ENCODE results near the gene RBM34. TPM values are rescaled to one million over a fixed set of nuclear protein-coding genes. Genes with fewer than 3 reads are reported as not detected.
"Not testable (repeated sequence)": the region's sequence is repeated elsewhere in the genome, so short reads cannot be mapped to it uniquely, and the experiment has no call there.

The RBM34 gene
- total and polyA plus RNA-seq, 2 donors (not counting 1 experiment from before 2014, with no cell fraction given), result 30.3 to 64.1 TPM

DNA sequence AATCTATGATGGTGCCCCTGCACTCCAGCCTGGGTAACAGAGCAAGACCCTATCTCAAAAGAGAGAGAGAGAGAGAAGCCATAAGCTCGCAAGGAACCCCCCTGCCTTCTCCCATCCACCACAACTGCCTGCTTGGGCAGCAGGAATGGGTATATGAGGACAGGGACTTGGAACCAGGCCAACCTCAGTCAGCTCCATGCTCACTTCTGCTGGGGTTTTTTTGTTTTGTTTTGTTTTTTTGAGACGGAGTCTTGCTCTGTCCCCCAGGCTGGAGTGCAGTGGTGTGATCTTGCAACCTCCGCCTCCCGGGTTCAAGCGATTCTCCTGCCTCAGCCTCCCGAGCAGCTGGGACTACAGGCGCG, 69.0 kb downstream of the RBM34 start:
- not testable (repeated sequence) for H3K9me3 ChIP-seq (ENCODE audit: control insufficient read depth, insufficient read depth, low read depth, low read length); DNase-seq (ENCODE audit: low read depth in 2 of 2); H3K27me3 ChIP-seq (ENCODE audit: control insufficient read depth, insufficient read depth, low read length); H4K20me1 ChIP-seq (ENCODE audit: control insufficient read depth, extremely low read depth, insufficient read depth, low read length); H3K9ac ChIP-seq (ENCODE audit: insufficient read depth, low read length); H3K79me2 ChIP-seq (ENCODE audit: control insufficient read depth, insufficient read depth, low read length); H3K36me3 ChIP-seq (ENCODE audit: control insufficient read depth, insufficient read depth, low read length); H3K4me2 ChIP-seq (ENCODE audit: extremely low read depth, insufficient read depth, low read length); H2AFZ ChIP-seq (ENCODE audit: low read length); H3K27ac ChIP-seq (ENCODE audit: insufficient read depth, low read length); H3K4me3 ChIP-seq (replicated peaks in 1 of 4; ENCODE audit: control extremely low read depth in 1 of 4, insufficient read depth in 1 of 4, low read depth in 3 of 4, low read length in 4 of 4); H3K4me1 ChIP-seq (ENCODE audit: control insufficient read depth, extremely low read depth, insufficient read depth, low read length)

- not testable (repeated sequence) for H3K79me2 ChIP-seq (ENCODE audit: control insufficient read depth, insufficient read depth, low read length); H3K9ac ChIP-seq (ENCODE audit: insufficient read depth, low read length); DNase-seq (ENCODE audit: low read depth in 2 of 2); H2AFZ ChIP-seq (ENCODE audit: low read length); H3K4me3 ChIP-seq (replicated peaks in 1 of 4; ENCODE audit: control extremely low read depth in 1 of 4, insufficient read depth in 1 of 4, low read depth in 3 of 4, low read length in 4 of 4); H4K20me1 ChIP-seq (ENCODE audit: control insufficient read depth, extremely low read depth, insufficient read depth, low read length); H3K27ac ChIP-seq (ENCODE audit: insufficient read depth, low read length); H3K4me1 ChIP-seq (ENCODE audit: control insufficient read depth, extremely low read depth, insufficient read depth, low read length); H3K9me3 ChIP-seq (ENCODE audit: control insufficient read depth, insufficient read depth, low read depth, low read length); H3K27me3 ChIP-seq (ENCODE audit: control insufficient read depth, insufficient read depth, low read length); H3K36me3 ChIP-seq (ENCODE audit: control insufficient read depth, insufficient read depth, low read length); H3K4me2 ChIP-seq (ENCODE audit: extremely low read depth, insufficient read depth, low read length)
Measured at GRCh38 chr1:235091319-235092044, 69.6 kb downstream of the RBM34 start.

DNA sequence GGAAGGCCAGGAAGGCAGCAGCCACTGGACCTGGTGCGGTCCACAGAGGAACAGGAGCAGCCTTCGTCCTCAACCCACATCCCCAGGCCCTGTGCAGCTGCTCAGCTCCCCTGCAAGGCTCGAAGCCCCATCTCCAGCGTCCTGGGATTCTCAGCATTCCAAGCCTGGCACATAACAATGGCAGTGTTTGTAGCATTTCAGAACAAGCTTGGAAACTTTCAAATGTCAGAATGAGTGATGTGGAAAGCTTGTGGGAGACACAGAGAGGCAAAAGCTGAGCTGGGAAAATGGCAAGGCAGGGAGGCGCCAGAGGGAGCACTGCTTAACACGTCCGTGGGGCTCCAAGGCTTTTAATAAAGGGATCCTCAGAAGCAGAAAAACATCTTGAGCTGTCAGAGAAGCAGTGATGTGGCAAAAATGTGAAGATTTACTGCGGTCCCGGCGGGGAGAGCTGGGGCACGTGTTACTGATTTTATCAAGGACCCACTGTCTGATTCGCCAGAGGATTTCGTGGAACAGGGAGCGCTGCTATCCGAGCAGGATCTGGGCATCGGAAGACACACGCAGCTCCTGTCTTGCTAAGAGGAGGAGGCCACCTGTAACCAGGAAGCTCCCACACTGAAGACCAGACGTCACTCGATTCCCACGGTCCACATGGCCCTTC, 70.5 kb downstream of the RBM34 start:
- Histone ChIP-seq H3K36me3 (ENCODE audit: control insufficient read depth, insufficient read depth, low read length) (no peaks in the 10 kb centered on the region), H4K20me1 (ENCODE audit: control insufficient read depth, extremely low read depth, insufficient read depth, low read length) (no peaks in the 10 kb centered on the region), H3K4me3 (replicated peaks in 1 of 4; ENCODE audit: control extremely low read depth in 1 of 4, insufficient read depth in 1 of 4, low read depth in 3 of 4, low read length in 4 of 4) (no peak overlapping the region), H3K4me1 (ENCODE audit: control insufficient read depth, extremely low read depth, insufficient read depth, low read length) (peaks cover 5% of the 10 kb centered on the region), H2AFZ (ENCODE audit: low read length) (no peak overlapping the region), H3K79me2 (ENCODE audit: control insufficient read depth, insufficient read depth, low read length) (no peaks in the 10 kb centered on the region), H3K9ac (ENCODE audit: insufficient read depth, low read length) (no peak overlapping the region), H3K9me3 (ENCODE audit: control insufficient read depth, insufficient read depth, low read depth, low read length) (no peaks in the 10 kb centered on the region), H3K4me2 (ENCODE audit: extremely low read depth, insufficient read depth, low read length) (no peak overlapping the region), H3K27ac (ENCODE audit: insufficient read depth, low read length) (no peak overlapping the region), H3K27me3 (ENCODE audit: control insufficient read depth, insufficient read depth, low read length) (no peaks in the 10 kb centered on the region)
- TF ChIP-seq, protein P1, sequence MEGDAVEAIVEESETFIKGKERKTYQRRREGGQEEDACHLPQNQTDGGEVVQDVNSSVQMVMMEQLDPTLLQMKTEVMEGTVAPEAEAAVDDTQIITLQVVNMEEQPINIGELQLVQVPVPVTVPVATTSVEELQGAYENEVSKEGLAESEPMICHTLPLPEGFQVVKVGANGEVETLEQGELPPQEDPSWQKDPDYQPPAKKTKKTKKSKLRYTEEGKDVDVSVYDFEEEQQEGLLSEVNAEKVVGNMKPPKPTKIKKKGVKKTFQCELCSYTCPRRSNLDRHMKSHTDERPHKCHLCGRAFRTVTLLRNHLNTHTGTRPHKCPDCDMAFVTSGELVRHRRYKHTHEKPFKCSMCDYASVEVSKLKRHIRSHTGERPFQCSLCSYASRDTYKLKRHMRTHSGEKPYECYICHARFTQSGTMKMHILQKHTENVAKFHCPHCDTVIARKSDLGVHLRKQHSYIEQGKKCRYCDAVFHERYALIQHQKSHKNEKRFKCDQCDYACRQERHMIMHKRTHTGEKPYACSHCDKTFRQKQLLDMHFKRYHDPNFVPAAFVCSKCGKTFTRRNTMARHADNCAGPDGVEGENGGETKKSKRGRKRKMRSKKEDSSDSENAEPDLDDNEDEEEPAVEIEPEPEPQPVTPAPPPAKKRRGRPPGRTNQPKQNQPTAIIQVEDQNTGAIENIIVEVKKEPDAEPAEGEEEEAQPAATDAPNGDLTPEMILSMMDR (conservative IDR thresholded peaks at IDR 0.05 in 1 of 2, IDR thresholded peaks at IDR 0.05 in 1 of 2; ENCODE audit: low read depth in 1 of 2, low read length in 2 of 2), result no peak
- DNase-seq (ENCODE audit: low read depth in 2 of 2), result peak in 1 of 2 donors; percentile 80

DNA sequence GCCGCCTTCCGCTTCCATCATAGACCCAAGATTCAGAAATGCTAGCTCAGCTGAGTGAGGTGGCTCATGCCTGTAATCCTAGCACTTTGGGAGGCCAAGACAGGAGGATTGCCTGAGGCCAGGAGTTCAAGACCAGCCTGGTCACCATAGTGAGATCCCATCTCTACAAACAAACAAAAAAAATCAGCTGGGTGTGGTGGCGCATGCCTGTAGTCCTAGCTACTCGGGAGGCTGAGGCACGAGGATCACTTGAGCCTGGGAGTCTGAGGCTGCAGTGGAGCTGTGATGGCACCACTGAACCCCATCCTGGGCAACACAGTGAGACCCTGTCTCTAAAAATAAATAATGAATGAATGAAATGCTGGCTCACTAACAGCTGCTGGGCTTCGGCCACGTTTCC, 72.1 kb downstream of the RBM34 start:
- Histone ChIP-seq H3K4me2 (ENCODE audit: extremely low read depth, insufficient read depth, low read length) (no peak overlapping the region), H3K4me1 (ENCODE audit: control insufficient read depth, extremely low read depth, insufficient read depth, low read length) (peaks cover 5% of the 10 kb centered on the region), H3K9me3 (ENCODE audit: control insufficient read depth, insufficient read depth, low read depth, low read length) (no peaks in the 10 kb centered on the region), H3K4me3 (replicated peaks in 1 of 4; ENCODE audit: control extremely low read depth in 1 of 4, insufficient read depth in 1 of 4, low read depth in 3 of 4, low read length in 4 of 4) (no peak overlapping the region), H3K27ac (ENCODE audit: insufficient read depth, low read length) (no peak overlapping the region), H3K27me3 (ENCODE audit: control insufficient read depth, insufficient read depth, low read length) (no peaks in the 10 kb centered on the region), H3K36me3 (ENCODE audit: control insufficient read depth, insufficient read depth, low read length) (no peaks in the 10 kb centered on the region), H3K9ac (ENCODE audit: insufficient read depth, low read length) (no peak overlapping the region), H4K20me1 (ENCODE audit: control insufficient read depth, extremely low read depth, insufficient read depth, low read length) (no peaks in the 10 kb centered on the region), H2AFZ (ENCODE audit: low read length) (no peak overlapping the region), H3K79me2 (ENCODE audit: control insufficient read depth, insufficient read depth, low read length) (no peaks in the 10 kb centered on the region)
- no peak for DNase-seq (ENCODE audit: low read depth in 2 of 2)
- TF ChIP-seq, protein P1 (conservative IDR thresholded peaks at IDR 0.05 in 1 of 2, IDR thresholded peaks at IDR 0.05 in 1 of 2; ENCODE audit: low read depth in 1 of 2, low read length in 2 of 2), result no peak
- no peak for TF ChIP-seq EZH2 (IDR thresholded peaks at IDR 0.05; ENCODE audit: low read length, missing control alignments)
